HepG2 (cell line): Measurements from ENCODE around the gene BBOX1. TPM values are rescaled to one million over a fixed set of nuclear protein-coding genes. Genes with fewer than 3 reads are reported as not detected.

ENCODE experiments used
- ELF1 ChIP-seq: sonication (generic); formaldehyde crosslinking; IDR thresholded peaks from 2 replicates; pipeline ENCODE4 v1.4.0; 2020; ENCODE audit warnings: missing genetic modification reagents
- HMGXB3 ChIP-seq: sonication (generic); formaldehyde crosslinking; IDR thresholded peaks from 2 replicates; pipeline ENCODE4 v1.4.0; 2020; ENCODE audit warnings: missing genetic modification reagents, borderline replicate concordance
- NCOR1 ChIP-seq: fragments of 200-600 bp; sonication (generic); IDR thresholded peaks from 2 replicates; pipeline ENCODE4 v1.7.0; 2017; ENCODE audit warnings: antibody characterized with exemption, low read length, borderline replicate concordance
- ZNF407 ChIP-seq: sonication (generic); formaldehyde crosslinking; IDR thresholded peaks from one replicate; pipeline ENCODE4 v1.5.1; 2020; ENCODE audit warnings: mild to moderate bottlenecking, missing genetic modification reagents; ENCODE audit errors: not compliant biosample characterization
- ZNF441 ChIP-seq: sonication (generic); formaldehyde crosslinking; IDR thresholded peaks from 2 replicates; pipeline ENCODE4 v1.7.0; 2021; ENCODE audit warnings: missing genetic modification reagents, borderline replicate concordance
- ZNF639 ChIP-seq: conservative IDR thresholded peaks from 2 replicates; pipeline ENCODE4 v1.6.1; 2018; ENCODE audit warnings: missing genetic modification reagents
- ZNF788 ChIP-seq: sonication (generic); formaldehyde crosslinking; IDR thresholded peaks from 2 replicates; pipeline ENCODE4 v1.5.0; 2020; ENCODE audit warnings: mild to moderate bottlenecking, missing genetic modification reagents, borderline replicate concordance
- polyA plus RNA-seq, 8 experiments: library from polyadenylated mRNA; depleted of rRNA in 3 of 8; stranded (reverse) in 7 of 8; unstranded in 1 of 8; fragments of >200 nt; fragmentation: Illumina TruSeq in 4 of 8; extraction: Trizol in 4 of 8; gene quantifications; 2 replicates each; pipeline versions ENCODE4 v1.2.1 to v1.2.3, GENCODE V29; 2011 to 2016; ENCODE audit warnings: low read depth in 4 of 8, missing spikeins in 1 of 8, mixed read lengths in 1 of 8; ENCODE audit not compliant: insufficient read depth in 1 of 8
- total RNA-seq, 5 experiments: library from RNA; depleted of rRNA; stranded (reverse); fragments of >200 nt; fragmentation: Illumina TruSeq; extraction: Trizol; gene quantifications; 2 replicates each; pipeline ENCODE4 v1.2.3, GENCODE V29; 2016; ENCODE audit warnings: low read depth in 1 of 5

The BBOX1 gene
- total and polyA plus RNA-seq, 2 of the 13 experiments (the other 11 are each of a cell fraction or from before 2014, with no cell fraction given) = not detected

GRCh38 chr11:27076121-27076589, 35.5 kb downstream of the BBOX1 start (continued):
- no peak for TF ChIP-seq ZNF407 (CRISPR knock-in tag)
- TF ChIP-seq ELF1 (CRISPR knock-in tag) = no peak
- TF ChIP-seq ZNF441 (CRISPR knock-in tag) = no peak
- no peak for TF ChIP-seq ZNF788
- TF ChIP-seq ZNF639 = no peak
- no peak for TF ChIP-seq NCOR1
- no peak for TF ChIP-seq HMGXB3 (CRISPR knock-in tag)
